HEK293 (cell line): ENCODE results near the gene MAP7.

Source experiments
- CTCF ChIA-PET: fragments of 350-600 bp; formaldehyde crosslinking; extraction: SDS; loops from one replicate; lab custom pipeline; 2021; ENCODE audit warnings: antibody characterized with exemption; lab: Yijun Ruan, JAX
- POLR2A ChIA-PET: fragments of 300-600 bp; formaldehyde crosslinking; extraction: SDS; loops from one replicate; lab custom pipeline; 2020; ENCODE audit warnings: antibody characterized with exemption, inconsistent platforms; lab: Yijun Ruan, JAX
- H3K27ac ChIP-seq: fragments of 200-500 bp; sonication (Bioruptor generic); 2 replicates; pipeline ENCODE4 v1.5.1; 2014; ENCODE audit warnings: low read depth, low read length, control low read depth, inconsistent platforms; ENCODE audit errors: extremely low read depth
- H3K36me3 ChIP-seq, 2 experiments: fragments of 200-500 bp in 1 of 2; sonication (Bioruptor generic) in 1 of 2; 1 replicate in 1 of 2; 2 replicates in 1 of 2; pipeline ENCODE4 v1.5.1; 2014 to 2017; ENCODE audit warnings: inconsistent platforms in 2 of 2, low read length in 2 of 2; ENCODE audit not compliant: control insufficient read depth in 2 of 2, insufficient read depth in 1 of 2
- H3K4me1 ChIP-seq: fragments of 200-500 bp; sonication (Bioruptor generic); 2 replicates; pipeline ENCODE4 v1.5.1; 2014; ENCODE audit warnings: mild to moderate bottlenecking, low read length, inconsistent platforms; ENCODE audit not compliant: control insufficient read depth, insufficient read depth
- H3K4me3 ChIP-seq: 2 replicates; pipeline ENCODE4 v1.5.1; 2011; ENCODE audit warnings: low read depth, mild to moderate bottlenecking, control low read depth, low read length, moderate library complexity
- H3K9me3 ChIP-seq: fragments of 200-500 bp; sonication (Bioruptor generic); 2 replicates; pipeline ENCODE4 v1.5.1; 2014; ENCODE audit warnings: low read depth, low read length, inconsistent platforms; ENCODE audit not compliant: control insufficient read depth, insufficient read depth
- MZF1 ChIP-seq: fragments of 450-650 bp; formaldehyde crosslinking; IDR thresholded peaks from 2 replicates; pipeline ENCODE4 v1.5.1; 2017; ENCODE audit warnings: missing biosample characterization, missing genetic modification characterization, borderline replicate concordance
- REST ChIP-seq: fragments of 450-650 bp; formaldehyde crosslinking; IDR thresholded peaks from 2 replicates; pipeline ENCODE4 v1.5.1; 2016; ENCODE audit warnings: missing biosample characterization, missing genetic modification characterization
- ZNF174 ChIP-seq: fragments of 450-650 bp; formaldehyde crosslinking; IDR thresholded peaks from 2 replicates; pipeline ENCODE4 v1.5.0; 2017; ENCODE audit warnings: missing biosample characterization, mild to moderate bottlenecking, missing genetic modification characterization
- ZNF2 ChIP-seq: fragments of 450-650 bp; formaldehyde crosslinking; IDR thresholded peaks from 2 replicates; pipeline ENCODE4 v1.5.1; 2016; ENCODE audit warnings: missing biosample characterization, missing genetic modification characterization
- ZNF214 ChIP-seq: fragments of 450-650 bp; formaldehyde crosslinking; IDR thresholded peaks from 2 replicates; pipeline ENCODE4 v1.5.1; 2017; ENCODE audit warnings: missing biosample characterization, mild to moderate bottlenecking, missing genetic modification characterization, borderline replicate concordance
- ZNF248 ChIP-seq: fragments of 450-650 bp; formaldehyde crosslinking; IDR thresholded peaks from 2 replicates; pipeline ENCODE4 v1.5.1; 2017; ENCODE audit warnings: missing biosample characterization, missing genetic modification characterization
- ZNF26 ChIP-seq: fragments of 450-650 bp; formaldehyde crosslinking; IDR thresholded peaks from 2 replicates; pipeline ENCODE4 v1.5.1; 2016; ENCODE audit warnings: missing biosample characterization, missing genetic modification characterization
- ZNF280D ChIP-seq: fragments of 450-650 bp; formaldehyde crosslinking; IDR thresholded peaks from 2 replicates; pipeline ENCODE4 v1.5.1; 2016; ENCODE audit warnings: missing biosample characterization, missing genetic modification characterization
- ZNF404 ChIP-seq: fragments of 450-650 bp; formaldehyde crosslinking; IDR thresholded peaks from 2 replicates; pipeline ENCODE4 v1.5.1; 2017; ENCODE audit warnings: missing biosample characterization, missing genetic modification characterization
- ZNF561 ChIP-seq: fragments of 450-650 bp; IDR thresholded peaks from 2 replicates; pipeline ENCODE4 v1.5.1; 2018; ENCODE audit warnings: missing biosample characterization, missing genetic modification characterization, borderline replicate concordance

MAP7 gene

GRCh38 chr6:136471922-136472321, 78.3 kb downstream of the MAP7 start:
- H3K9me3 ChIP-seq: no peaks in the 10 kb centered on the region
- H3K27ac ChIP-seq: no peak overlapping the region
- ChIA-PET CTCF (no interaction called here), POLR2A (no interaction called here)
- no peaks in the 10 kb centered on the region for H3K36me3 ChIP-seq
- TF ChIP-seq ZNF174 (tag by site-specific recombination) (no peak), ZNF404 (no peak), MZF1 (tag by site-specific recombination) (no peak), ZNF280D (tag by site-specific recombination) (no peak), ZNF214 (tag by site-specific recombination) (no peak), ZNF248 (tag by site-specific recombination) (no peak)
- TF ChIP-seq, all 188 proteins: peak for 0
- no peak overlapping the region for H3K4me3 ChIP-seq
- peaks cover 4% of the 10 kb centered on the region for H3K4me1 ChIP-seq

GRCh38 chr6:136471372-136471771, 78.8 kb downstream of the MAP7 start:
- Histone ChIP-seq H3K4me3 (no peak overlapping the region), H3K27ac (no peak overlapping the region), H3K4me1 (peaks cover 9% of the 10 kb centered on the region), H3K9me3 (no peaks in the 10 kb centered on the region), H3K36me3 (no peaks in the 10 kb centered on the region)
- ChIA-PET CTCF (interaction anchor here (0.5 to 0.7 kb wide), 6 partner anchors 50 to 598 kb away, joined by 3 to 4 read pairs (median 4); no protein-coding TSS in a partner anchor), POLR2A (no interaction called here)
- no peak for TF ChIP-seq ZNF2 (tag by site-specific recombination)
- peak; percentile 84; the same call in 1 of the 2 replicates for TF ChIP-seq ZNF561 (tag by site-specific recombination)
- peak; percentile 94 for TF ChIP-seq REST (tag by site-specific recombination)
- TF ChIP-seq, all 188 proteins: peak for 2

GRCh38 chr6:136470044-136470443, 80.2 kb downstream of the MAP7 start:
- H3K36me3 ChIP-seq: no peaks in the 10 kb centered on the region

More at GRCh38 chr6:136470044-136470443, 80.2 kb downstream of the MAP7 start:
- peaks cover 22% of the 10 kb centered on the region for H3K4me1 ChIP-seq
- CTCF ChIA-PET: interaction anchor here (0.6 to 0.8 kb wide), 3 partner anchors 9 to 1253 kb away, joined by 3 read pairs; no protein-coding TSS in a partner anchor
- no peak for TF ChIP-seq ZNF26
- TF ChIP-seq, all 188 proteins: peak for 0
- POLR2A ChIA-PET: no interaction called here
- H3K4me3 ChIP-seq: no peak overlapping the region
- no peaks in the 10 kb centered on the region for H3K9me3 ChIP-seq
- H3K27ac ChIP-seq: no peak overlapping the region
